Neural cell (in vitro differentiated cells): ENCODE measurements around the gene ZNF878. TPM values are rescaled to one million over a fixed set of nuclear protein-coding genes. Genes with fewer than 3 reads are reported as not detected.

Source experiments
- H2AFZ ChIP-seq: fragments of 200-600, 300-800 bp; sonication (generic), shearing (Covaris generic); 2 replicates; pipeline ENCODE4 v1.6.0; 2014; ENCODE audit warnings: low read depth, mild to moderate bottlenecking, antibody characterized with exemption, low read length, moderate library complexity
- H3F3A ChIP-seq: fragments of 200-600 bp; shearing (Covaris generic); 2 replicates; pipeline ENCODE4 v1.6.1; 2016; ENCODE audit warnings: mild to moderate bottlenecking, moderate library complexity, mixed read lengths, antibody characterized with exemption, low read length; ENCODE audit not compliant: insufficient read depth, poor library complexity, severe bottlenecking
- H3K27ac ChIP-seq: fragments of 200-600, 300-800 bp; sonication (generic), shearing (Covaris generic); 2 replicates; pipeline ENCODE4 v1.5.1; 2014; ENCODE audit warnings: mild to moderate bottlenecking, low read length, moderate library complexity
- H3K27me3 ChIP-seq: fragments of 300-800, 200-600 bp; sonication (generic), shearing (Covaris generic); 2 replicates; pipeline ENCODE4 v1.6.0; 2014; ENCODE audit warnings: mild to moderate bottlenecking, low read depth, low read length, moderate library complexity; ENCODE audit not compliant: insufficient read depth
- H3K36me3 ChIP-seq: fragments of 300-800, 200-600 bp; sonication (generic), shearing (Covaris generic); 2 replicates; pipeline ENCODE4 v1.5.1; 2014; ENCODE audit warnings: mild to moderate bottlenecking, antibody characterized with exemption, low read length, moderate library complexity; ENCODE audit not compliant: insufficient read depth
- H3K4me2 ChIP-seq: fragments of 300-800, 200-600 bp; sonication (generic), shearing (Covaris generic); 2 replicates; pipeline ENCODE4 v1.6.0; 2014; ENCODE audit warnings: mild to moderate bottlenecking, low read length
- H3K4me3 ChIP-seq: fragments of 300-800, 200-600 bp; sonication (generic), shearing (Covaris generic); 2 replicates; pipeline ENCODE4 v1.5.1; 2014; ENCODE audit warnings: mild to moderate bottlenecking, low read length, moderate library complexity
- H3K79me2 ChIP-seq: fragments of 200-600 bp; shearing (Covaris generic); replicated peaks from 2 replicates; pipeline ENCODE4 v1.6.0; 2014; ENCODE audit warnings: mild to moderate bottlenecking, low read length, moderate library complexity; ENCODE audit not compliant: insufficient read depth
- H3K9ac ChIP-seq: fragments of 300-800, 200-600 bp; sonication (generic), shearing (Covaris generic); 2 replicates; pipeline ENCODE4 v1.6.1; 2016; ENCODE audit warnings: mild to moderate bottlenecking, low read length, mixed read lengths
- H3K9me2 ChIP-seq: fragments of 200-600 bp; shearing (Covaris generic); 2 replicates; pipeline ENCODE4 v1.6.1; 2016; ENCODE audit warnings: mild to moderate bottlenecking, low read length, mixed read lengths; ENCODE audit not compliant: insufficient read depth
- H3K9me3 ChIP-seq: fragments of 200-600, 300-800 bp; sonication (generic), shearing (Covaris generic); 2 replicates; pipeline ENCODE4 v1.6.1; 2016; ENCODE audit warnings: mild to moderate bottlenecking, mixed run types, low read length, moderate library complexity, mixed read lengths
- H4K20me1 ChIP-seq: fragments of 200-600 bp; shearing (Covaris generic); 2 replicates; pipeline ENCODE4 v1.6.1; 2016; ENCODE audit warnings: mild to moderate bottlenecking, mixed run types; ENCODE audit not compliant: insufficient read depth
- EP300 ChIP-seq: fragments of 450-650 bp; conservative IDR thresholded peaks from 2 replicates; pipeline ENCODE4 v1.6.1; 2014; ENCODE audit warnings: antibody characterized with exemption, mild to moderate bottlenecking, moderate library complexity; ENCODE audit not compliant: poor library complexity, severe bottlenecking
- EZH2 ChIP-seq: fragments of 200-600, 300-800 bp; shearing (Covaris generic), sonication (generic); IDR thresholded peaks from 2 replicates; pipeline ENCODE4 v1.6.1; 2014; ENCODE audit warnings: antibody characterized with exemption, low read length, borderline replicate concordance, mild to moderate bottlenecking; ENCODE audit not compliant: insufficient read depth, poor library complexity, severe bottlenecking
- MXI1 ChIP-seq: fragments of 450-650 bp; conservative IDR thresholded peaks from 2 replicates; pipeline ENCODE4 v1.6.1; 2014; ENCODE audit warnings: antibody characterized with exemption, mild to moderate bottlenecking; ENCODE audit not compliant: poor library complexity, severe bottlenecking
- POLR2AphosphoS5 ChIP-seq: IDR thresholded peaks from 2 replicates; pipeline ENCODE4 v1.6.1; 2012
- RAD21 ChIP-seq: fragments of 450-650 bp; conservative IDR thresholded peaks from 2 replicates; pipeline ENCODE4 v1.6.1; 2014; ENCODE audit warnings: antibody characterized with exemption, mild to moderate bottlenecking, moderate library complexity
- SMC3 ChIP-seq: fragments of 450-650 bp; conservative IDR thresholded peaks from 2 replicates; pipeline ENCODE4 v1.6.1; 2014; ENCODE audit warnings: antibody characterized with exemption, mild to moderate bottlenecking, moderate library complexity; ENCODE audit not compliant: poor library complexity
- TAF1 ChIP-seq: IDR thresholded peaks from 2 replicates; pipeline ENCODE4 v1.6.1; 2012; ENCODE audit warnings: low read depth
- polyA plus RNA-seq: library from polyadenylated mRNA; depleted of rRNA; stranded (reverse); fragments of >200 nt; gene quantifications from 2 replicates; pipeline ENCODE4 v1.2.3, GENCODE V29; 2014
- TF ChIP-seq, protein P1 (sequence below): IDR thresholded peaks from 2 replicates; pipeline ENCODE4 v1.6.1; 2012; ENCODE audit warnings: borderline replicate concordance
- TF ChIP-seq, protein P2 (sequence below): fragments of 450-650 bp; IDR thresholded peaks from 2 replicates; pipeline ENCODE4 v1.5.1; 2014; ENCODE audit warnings: antibody characterized with exemption, mild to moderate bottlenecking, moderate library complexity; ENCODE audit not compliant: poor library complexity, severe bottlenecking

The ZNF878 gene
- polyA plus RNA-seq, 1 donor from 2014 or later: 0.21 TPM

DNA sequence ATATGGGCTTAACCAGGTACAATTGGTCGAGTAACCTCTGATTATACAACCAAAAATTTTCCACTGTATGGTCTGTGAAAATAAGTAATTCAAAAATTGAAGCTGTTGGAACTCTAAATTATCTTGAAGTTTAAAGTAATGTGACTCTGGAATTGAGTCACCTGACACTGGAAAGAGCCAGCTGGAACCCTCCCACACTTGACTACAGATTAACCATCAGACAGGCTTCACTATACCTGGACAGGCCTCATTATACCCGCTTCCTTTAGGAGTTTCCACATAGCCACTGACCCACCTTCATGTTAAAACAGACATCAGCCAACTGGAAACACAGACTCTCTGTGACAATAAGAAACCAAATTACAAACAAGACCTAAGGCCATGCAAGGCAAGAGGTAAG, 18.6 kb downstream of the ZNF878 start:
- Histone ChIP-seq H3K4me2 (peak overlapping the region; percentile 100), H3K79me2 (peaks cover 44% of the 10 kb centered on the region), H3K9ac (peak overlapping the region; percentile 93), H3K4me3 (peak overlapping the region; percentile 97), H3F3A (no peaks in the 10 kb centered on the region), H3K9me2 (no peaks in the 10 kb centered on the region), H3K27ac (peak overlapping the region; percentile 86), H2AFZ (no peak overlapping the region), H4K20me1 (no peaks in the 10 kb centered on the region), H3K27me3 (no peaks in the 10 kb centered on the region), H3K9me3 (no peaks in the 10 kb centered on the region), H3K36me3 (no peaks in the 10 kb centered on the region)
- no peak for TF ChIP-seq SMC3
- no peak for TF ChIP-seq EP300
- TF ChIP-seq POLR2AphosphoS5: no peak
- TF ChIP-seq MXI1: no peak
- TF ChIP-seq, protein P1, sequence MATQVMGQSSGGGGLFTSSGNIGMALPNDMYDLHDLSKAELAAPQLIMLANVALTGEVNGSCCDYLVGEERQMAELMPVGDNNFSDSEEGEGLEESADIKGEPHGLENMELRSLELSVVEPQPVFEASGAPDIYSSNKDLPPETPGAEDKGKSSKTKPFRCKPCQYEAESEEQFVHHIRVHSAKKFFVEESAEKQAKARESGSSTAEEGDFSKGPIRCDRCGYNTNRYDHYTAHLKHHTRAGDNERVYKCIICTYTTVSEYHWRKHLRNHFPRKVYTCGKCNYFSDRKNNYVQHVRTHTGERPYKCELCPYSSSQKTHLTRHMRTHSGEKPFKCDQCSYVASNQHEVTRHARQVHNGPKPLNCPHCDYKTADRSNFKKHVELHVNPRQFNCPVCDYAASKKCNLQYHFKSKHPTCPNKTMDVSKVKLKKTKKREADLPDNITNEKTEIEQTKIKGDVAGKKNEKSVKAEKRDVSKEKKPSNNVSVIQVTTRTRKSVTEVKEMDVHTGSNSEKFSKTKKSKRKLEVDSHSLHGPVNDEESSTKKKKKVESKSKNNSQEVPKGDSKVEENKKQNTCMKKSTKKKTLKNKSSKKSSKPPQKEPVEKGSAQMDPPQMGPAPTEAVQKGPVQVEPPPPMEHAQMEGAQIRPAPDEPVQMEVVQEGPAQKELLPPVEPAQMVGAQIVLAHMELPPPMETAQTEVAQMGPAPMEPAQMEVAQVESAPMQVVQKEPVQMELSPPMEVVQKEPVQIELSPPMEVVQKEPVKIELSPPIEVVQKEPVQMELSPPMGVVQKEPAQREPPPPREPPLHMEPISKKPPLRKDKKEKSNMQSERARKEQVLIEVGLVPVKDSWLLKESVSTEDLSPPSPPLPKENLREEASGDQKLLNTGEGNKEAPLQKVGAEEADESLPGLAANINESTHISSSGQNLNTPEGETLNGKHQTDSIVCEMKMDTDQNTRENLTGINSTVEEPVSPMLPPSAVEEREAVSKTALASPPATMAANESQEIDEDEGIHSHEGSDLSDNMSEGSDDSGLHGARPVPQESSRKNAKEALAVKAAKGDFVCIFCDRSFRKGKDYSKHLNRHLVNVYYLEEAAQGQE: no peak
- TF ChIP-seq RAD21: no peak
- TF ChIP-seq EZH2: no peak
- TF ChIP-seq, protein P2, sequence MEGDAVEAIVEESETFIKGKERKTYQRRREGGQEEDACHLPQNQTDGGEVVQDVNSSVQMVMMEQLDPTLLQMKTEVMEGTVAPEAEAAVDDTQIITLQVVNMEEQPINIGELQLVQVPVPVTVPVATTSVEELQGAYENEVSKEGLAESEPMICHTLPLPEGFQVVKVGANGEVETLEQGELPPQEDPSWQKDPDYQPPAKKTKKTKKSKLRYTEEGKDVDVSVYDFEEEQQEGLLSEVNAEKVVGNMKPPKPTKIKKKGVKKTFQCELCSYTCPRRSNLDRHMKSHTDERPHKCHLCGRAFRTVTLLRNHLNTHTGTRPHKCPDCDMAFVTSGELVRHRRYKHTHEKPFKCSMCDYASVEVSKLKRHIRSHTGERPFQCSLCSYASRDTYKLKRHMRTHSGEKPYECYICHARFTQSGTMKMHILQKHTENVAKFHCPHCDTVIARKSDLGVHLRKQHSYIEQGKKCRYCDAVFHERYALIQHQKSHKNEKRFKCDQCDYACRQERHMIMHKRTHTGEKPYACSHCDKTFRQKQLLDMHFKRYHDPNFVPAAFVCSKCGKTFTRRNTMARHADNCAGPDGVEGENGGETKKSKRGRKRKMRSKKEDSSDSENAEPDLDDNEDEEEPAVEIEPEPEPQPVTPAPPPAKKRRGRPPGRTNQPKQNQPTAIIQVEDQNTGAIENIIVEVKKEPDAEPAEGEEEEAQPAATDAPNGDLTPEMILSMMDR: no peak
- TF ChIP-seq TAF1: no peak

DNA sequence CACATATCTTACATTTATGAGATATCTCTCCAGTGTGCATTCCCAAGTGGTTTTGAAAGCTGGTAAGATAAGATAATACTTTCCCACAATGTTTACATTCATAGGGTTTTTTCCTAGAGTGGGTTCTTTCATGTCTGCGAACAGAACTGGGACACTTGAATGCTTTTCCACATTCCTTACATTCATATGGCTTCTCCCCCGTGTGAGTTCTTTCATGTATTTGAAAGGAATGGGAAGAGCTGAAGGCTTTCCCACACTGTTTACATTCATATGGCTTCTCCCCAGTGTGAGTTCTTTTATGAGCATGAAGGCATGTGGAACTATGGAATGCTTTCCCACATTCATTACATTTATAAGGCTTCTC, 37.0 kb downstream of the ZNF878 start:
- Histone ChIP-seq H3K36me3 (peaks cover 43% of the 10 kb centered on the region), H3K9me2 (no peaks in the 10 kb centered on the region), H3K79me2 (peaks cover 10% of the 10 kb centered on the region), H3K27me3 (no peaks in the 10 kb centered on the region), H3K4me3 (no peak overlapping the region), H3K27ac (no peak overlapping the region), H3K9me3 (peaks cover 22% of the 10 kb centered on the region), H3F3A (no peaks in the 10 kb centered on the region), H4K20me1 (no peaks in the 10 kb centered on the region), H3K4me2 (no peak overlapping the region), H3K9ac (no peak overlapping the region), H2AFZ (no peak overlapping the region)
- TF ChIP-seq, protein P1: no peak
- TF ChIP-seq EZH2 (no peak), POLR2AphosphoS5 (no peak), SMC3 (no peak), TAF1 (no peak), RAD21 (no peak), MXI1 (no peak), EP300 (no peak)
- TF ChIP-seq, protein P2: no peak
